NOMO-1 treated with dmso at 0.1 percent for 144 hours (cell line): ENCODE results near the gene POU2AF1.

Experiments used
- DNase-seq: peaks from one replicate; lab custom pipeline; 2025; ENCODE audit not compliant: unreplicated experiment; lab: John Stamatoyannopoulos, UW

Gene POU2AF1

DNA sequence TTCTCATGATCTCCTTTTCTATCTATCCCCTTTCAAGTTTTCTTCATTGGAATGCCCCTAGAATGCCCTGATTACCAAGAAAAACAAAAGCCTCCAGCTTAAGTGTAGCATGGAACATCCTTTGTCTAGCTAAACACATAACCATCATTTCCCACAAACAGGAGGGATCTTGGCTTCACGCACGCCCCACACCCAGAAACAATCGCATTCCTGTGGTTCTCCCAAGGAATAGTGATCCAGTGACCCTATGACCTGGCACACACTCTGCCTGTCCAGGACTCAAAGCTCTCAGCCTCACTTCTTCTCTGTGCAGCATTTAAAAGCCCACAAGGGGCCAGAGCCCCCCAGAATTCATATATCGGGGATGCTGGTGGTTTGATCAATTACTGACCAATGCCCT lies 9.3 kb upstream of the POU2AF1 start:
- no peak for DNase-seq

DNA sequence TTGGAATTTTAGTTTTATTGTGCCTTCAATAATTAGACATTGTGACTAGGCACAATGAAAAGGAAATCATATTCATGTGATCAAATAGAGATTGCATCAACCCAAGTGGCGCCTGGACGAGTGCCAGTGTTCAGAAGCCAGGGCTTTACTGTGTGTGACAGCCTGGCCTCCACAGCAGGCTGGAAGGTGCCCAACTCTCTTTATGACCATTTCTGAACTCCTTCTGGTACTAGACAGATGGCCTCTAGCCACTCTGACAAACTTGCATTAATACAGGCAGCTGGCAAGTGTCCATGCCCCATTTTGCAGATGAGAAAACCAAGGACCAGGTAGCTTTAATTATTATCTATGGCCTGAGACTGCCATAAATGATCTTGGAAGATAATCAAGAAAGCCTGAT lies 8.3 kb upstream of the POU2AF1 start:
- DNase-seq: no peak

DNA sequence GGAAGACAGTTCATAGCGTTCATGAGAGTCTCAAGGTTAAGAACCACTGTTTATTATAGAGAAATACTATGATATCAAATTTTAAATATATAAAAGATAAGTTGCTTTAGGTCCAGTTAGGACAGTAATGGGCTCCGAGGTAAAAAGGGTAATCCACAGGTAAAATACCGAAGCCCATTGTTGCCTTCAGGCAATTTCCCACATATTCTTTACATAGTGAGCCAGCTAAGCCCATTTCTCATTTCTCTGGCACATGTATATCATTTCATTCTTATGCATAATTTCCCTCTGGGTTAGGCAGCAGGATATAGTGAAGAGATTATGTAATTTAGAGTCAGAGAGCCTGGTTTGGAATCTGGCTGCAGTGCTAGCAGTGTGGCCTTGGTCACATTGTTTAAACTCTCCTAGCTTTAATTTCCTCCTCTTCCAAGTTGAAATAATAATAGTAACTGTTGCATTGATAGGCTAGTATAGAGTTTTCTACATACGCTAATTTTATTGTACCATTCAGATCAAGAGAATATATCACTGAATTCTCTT lies 7.6 kb upstream of the POU2AF1 start:
- DNase-seq: no peak

DNA sequence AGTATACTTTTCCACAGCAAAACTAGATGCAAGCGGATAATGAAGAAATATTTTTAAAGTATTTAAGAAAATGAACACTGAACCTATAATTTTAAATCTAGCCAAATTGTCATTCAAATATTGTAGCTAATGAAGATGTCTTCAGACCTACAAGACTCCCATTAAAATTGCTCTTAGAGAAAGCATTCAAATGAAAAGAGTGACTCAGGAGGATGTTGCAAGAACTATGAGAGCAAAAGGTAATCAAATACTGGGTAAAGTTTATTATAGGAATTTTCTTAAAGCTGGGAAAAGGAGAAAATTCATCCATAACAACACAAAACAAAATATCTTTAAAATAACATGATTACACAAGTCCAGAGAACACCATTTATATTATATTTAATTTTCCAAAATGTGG lies 5.4 kb upstream of the POU2AF1 start:
- DNase-seq: no peak

DNA sequence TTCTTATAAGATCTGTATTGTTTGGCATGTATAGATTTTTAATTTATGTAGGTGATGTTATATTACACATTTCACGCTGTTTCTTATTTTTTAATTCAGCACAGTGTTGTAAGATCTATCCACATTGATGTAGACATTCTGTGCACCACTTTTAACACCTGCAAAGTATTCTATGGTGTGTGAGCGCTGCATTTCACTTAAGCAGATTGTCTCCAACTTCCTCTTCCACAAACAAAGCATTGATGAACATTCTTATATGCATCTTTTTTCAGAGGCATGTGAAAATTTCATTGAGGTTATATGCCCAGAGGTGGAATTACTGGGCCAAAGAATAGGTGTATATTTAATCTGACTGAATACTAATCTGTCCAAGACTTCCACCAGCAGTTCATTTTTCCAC lies 3.4 kb upstream of the POU2AF1 start:
- no peak for DNase-seq

DNA sequence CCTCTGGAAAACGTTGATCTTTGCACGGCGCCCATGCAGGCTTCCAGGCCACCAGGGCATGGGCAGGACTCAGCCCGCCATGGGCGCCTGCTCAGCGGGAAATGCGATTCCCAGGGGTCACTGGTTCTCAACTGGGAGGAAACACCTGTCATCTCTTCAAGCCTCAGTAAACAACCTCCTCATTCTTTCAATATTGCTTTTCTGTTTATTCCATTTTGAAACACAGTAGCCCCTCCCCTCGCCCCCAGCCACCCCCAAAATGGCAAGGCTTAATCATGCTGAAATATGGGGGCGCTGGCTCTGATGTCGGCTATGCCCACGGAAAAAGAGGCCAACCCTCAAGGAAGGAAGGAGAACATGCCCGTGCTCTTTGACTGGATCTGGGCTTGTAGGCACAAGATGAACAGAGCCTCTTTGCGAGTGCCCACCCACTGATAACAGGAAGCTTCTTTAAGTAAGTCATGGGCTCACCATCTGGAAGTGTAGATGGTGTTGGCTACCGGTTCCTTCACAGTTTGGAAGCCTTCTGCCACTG lies 594 bp upstream of the POU2AF1 start:
- no peak for DNase-seq

DNA sequence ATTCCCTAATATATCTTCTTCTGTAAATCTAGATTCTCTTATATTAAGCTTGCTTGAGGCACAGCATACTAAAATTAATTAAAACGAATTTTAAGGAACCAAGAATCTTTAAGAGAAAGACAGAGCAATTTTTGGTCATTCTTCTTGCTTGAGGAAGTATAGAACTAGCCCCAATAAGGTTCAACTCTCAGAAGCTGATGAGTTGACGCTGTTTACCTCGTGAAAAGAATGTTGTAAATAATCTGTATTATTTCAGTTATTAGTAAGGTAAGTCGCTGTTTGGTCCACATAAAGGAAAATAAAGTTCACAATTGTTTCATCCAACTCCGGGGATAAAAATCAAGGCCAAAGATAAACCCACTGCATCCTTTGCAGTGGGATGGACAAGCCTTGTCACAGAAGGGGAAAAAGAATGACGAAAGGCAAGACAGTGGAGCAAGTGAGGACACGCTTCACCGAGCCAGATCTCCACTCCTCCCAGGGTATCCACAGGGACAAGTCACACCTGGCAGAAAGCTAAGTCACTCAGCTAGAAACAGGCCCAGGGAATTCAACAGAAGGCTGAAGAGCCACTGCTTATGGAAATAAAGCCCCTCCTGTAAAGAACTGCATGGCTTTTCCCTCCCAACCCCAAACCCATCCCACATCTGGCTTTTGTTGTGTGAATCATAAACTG lies 752 bp downstream of the POU2AF1 start:
- DNase-seq: no peak

DNA sequence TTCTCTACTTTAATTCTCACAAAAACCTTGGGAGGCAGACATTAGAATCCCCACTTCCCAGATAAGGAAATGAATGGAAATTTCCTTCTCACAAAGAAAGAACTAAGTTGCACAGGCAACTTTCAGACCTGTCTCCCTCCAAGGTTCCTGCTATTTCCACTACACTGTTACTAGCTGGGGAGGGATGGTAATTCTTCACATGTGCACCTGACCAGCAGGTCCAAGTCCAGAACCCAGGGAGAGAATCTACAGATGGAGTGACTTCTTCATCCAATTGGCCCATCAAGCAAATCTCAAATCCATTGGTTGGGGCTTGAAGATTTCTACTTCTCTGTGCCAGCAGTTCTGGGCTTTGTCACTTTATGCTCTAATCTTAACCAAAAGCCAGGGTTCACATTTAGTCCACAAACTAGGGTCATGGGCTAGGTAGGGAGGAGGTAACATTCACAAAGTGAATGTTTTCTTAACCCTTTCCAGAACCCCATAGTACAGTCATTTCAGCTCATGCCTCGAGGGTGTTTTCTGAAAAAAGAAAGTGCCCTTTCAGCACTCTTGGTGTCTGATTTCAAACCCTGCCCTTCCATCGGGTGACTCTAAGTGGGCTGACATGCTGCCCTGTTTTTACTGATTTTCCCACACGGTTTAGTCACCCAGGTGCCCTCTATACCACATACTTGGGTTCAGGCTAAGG lies 2.7 kb downstream of the POU2AF1 start:
- no peak for DNase-seq

DNA sequence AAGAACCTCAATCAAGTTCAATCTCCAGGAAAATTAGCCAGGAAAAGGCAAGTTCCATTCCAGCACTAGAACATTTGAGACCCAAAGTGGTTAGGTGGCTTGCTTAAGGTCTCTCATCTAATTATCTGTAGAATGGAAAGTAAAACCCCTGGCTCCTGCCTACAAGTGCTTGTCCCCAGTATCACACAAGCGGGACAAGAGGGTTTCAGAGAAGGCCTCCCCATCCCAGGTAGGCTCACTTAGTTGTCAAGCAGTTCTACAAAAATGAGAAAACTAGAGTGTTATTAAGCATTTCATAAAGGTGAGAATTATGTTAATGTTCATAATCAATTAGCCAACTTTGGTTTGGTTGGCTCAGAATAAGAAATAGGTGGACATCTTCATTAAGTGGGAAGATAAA lies 5.5 kb downstream of the POU2AF1 start:
- no peak for DNase-seq

DNA sequence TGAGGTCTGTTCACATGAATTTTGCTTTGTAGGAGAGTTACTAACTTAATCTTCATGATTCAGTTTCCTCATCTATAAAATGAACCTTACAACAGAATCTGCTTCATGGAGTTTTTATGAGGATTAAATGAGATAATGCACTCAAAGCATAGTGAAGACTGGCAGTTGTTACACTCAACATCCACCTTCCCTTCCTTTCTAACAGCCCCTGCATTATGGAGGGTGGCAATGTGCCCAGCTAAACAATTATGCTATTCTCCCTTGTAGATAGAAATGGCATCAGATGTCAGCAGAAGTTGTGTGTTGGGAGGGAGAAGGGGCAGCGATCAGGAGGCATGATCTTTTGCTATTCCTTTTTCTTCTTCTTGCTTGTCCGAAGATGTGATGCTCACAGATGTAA lies 6.5 kb downstream of the POU2AF1 start:
- no peak for DNase-seq

DNA sequence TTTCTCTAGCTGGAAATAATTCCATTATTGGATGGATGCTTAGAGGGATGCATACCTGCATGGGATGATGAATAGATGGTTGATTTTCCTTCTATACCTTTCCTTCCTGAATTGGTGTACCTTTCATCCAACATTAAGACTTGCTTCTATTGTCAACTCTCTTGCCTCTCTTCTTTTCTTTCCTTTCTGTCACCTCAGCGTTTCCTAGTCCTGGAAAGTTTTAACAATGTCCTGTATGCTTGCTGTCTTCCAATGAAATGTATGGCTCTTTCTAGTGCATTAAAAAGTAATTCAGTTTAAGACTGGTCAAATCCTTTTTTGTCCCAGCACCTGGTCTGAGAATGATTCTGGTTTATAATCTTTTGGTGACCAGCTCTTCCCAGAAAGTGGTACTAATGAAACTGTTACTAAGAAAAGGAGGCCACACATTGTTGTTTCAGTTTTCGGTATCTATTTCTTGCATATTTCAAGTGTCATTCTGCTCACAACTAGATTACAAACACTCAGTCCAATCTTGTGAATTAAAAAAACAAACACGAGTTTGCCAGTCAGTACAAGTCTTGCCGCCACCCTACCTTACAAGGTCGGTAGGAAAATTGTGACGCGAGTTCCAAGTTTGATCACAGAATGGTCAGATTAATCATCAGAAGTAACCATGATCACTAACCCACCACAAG lies 8.0 kb downstream of the POU2AF1 start:
- DNase-seq: no peak

DNA sequence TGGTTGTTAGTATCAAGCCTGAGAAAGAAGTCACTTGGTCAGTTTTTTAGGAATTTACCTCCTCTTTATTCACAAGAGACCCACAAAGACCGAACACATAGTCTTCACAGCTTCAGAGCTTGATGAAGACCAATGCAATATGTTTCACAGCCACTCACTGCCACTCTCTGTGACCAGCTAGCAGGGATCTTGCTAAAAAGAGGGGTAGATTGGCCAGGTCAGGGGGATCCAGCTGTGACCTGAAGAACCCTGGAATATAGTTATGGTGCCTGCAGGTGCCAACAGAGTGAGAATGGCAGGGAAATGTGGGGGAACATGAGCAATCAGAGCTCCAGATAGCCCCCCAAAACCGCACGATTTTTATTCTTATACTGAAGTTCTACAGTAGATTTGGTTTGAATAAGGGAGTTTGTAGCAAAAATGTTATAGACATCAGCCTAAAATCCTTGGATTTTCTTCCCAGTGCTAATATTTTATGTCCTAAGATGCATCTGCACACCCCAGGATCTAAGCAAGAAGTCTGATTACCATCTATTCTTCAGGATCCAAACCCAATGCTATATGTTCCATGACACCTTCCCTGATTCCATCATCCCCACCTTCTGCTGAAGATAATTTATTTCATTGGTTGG lies 8.7 kb downstream of the POU2AF1 start:
- no peak for DNase-seq

DNA sequence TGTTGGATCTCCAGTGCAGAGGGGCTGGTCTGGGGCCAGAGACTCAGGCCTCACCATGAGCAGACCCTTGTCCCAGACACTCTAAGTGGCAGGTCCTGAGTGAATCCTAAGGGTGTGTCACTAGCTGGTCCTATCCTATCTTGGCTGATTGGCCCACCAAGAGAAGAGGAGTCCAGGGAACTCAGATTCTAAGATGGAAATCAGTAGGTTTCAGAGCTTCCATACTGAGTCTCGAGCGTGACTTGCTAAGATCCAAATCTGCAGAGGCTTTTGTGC lies 10.9 kb downstream of the POU2AF1 start:
- DNase-seq: no peak

DNA sequence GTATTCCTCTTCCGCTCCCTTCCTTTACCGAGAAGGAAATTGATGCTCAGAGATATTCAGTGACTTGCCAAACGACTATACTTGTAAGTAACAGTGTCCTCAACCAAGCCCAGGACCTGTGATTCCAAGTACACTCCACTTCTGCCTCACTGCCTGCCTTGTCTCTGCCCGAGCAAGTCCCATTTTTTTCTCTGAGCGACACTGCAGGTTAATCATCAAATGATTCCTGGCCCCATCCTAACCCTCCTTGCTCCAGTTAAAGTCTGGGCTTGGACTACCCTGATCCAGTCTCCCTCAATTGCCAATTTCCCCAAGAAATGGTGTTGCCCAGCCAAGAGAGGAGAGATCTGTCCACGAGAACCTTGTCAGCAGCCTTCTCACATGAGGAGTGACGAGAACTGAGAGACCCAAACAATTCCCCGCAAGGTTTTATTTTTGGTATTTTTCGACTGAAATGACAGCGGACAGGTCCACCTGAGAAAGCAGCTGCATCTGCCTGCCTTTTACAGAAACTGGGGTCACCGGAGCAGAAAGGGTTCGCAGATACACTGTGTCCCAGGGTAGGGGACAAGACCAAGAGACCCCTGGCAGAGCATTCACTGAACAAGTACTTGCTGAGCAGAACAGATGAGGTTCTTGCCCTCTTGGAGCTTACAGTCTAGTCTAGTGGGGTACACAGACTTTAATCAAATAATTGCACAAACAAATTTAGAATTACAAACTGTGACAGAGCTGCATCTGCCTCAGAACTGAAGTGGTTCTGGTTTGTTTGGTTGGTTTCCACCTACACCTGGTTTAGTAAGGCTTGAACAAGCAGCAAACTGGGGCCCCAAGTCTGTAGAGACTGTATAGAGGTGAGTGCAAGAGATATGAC lies 11.4 kb downstream of the POU2AF1 start:
- no peak for DNase-seq

DNA sequence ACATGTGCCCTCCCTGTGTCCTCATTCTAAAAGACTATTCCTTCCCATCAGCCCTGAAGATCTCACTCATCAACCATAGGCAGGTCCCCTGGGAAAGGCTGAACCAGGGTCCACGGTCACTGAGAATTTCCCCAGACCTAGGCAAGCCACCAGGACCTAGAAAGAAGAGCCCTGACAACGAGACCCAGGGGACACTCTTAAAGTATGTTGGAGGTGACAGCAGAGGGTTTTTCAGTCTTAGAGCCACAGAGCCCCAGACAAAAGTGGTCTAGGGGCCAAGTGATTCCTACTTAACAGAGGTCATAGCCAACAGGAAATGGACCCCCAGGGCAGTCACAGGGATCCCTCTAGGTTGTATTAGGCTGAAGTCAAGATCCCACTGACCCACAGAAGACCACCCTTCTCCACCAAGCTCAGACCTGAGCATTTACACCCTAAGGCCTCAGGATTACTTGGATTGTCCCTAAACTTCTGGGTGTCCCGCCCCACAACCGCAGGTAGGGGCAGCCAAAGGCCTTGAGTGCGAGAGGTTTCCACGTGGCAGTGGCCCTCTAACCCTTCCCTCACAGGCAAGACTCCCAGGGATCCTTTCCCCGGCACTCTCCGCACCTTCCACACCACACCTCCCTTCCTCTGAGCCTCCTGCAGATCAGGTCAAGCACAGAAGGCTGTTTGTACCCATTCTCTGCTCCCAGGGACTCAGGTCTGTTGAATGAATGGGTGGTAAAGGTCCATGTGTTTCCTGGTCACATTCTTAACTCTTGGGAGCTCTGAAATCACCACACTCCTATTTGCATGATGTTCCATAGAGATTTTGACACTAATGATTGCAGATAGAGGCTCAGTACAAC lies 12.3 kb downstream of the POU2AF1 start:
- no peak for DNase-seq

DNA sequence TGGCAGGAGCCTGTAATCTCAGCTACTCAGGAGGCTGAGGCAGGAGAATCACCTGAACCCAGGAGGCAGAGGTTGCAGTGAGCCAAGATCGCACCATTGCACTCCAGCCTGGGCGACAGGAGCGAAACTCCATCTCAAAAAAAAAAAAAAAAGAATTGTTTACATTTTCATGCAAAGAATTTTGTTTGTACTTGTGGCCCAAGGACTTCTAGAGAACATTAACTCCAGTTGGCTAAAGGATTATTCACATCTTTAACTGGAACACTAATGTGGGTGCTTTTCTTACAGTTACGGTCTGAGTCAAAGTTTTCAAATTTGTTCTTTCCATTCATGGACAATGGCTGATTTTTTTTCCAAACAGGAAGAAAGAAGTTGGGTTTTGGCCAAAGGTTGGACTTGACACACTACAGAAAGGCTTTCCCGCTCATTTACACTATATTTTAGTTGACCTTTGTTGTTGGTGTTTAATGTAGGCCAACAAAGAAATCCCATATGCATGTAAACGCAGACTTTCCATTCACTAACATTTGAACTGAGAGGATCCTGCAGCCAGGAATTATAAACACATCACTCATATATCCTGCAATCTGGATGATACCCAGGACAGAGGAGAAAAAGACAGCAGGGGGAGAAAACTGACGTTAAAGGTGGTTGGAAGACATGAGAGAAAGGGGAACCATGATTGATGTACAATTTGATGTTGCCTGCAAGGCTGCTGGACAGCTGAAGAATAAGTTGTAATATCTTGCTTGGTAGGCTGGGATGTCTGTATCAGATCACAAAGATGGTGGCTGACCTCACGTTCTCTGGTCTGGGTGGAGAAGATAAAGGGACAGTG lies 13.1 kb downstream of the POU2AF1 start:
- DNase-seq: no peak

DNA sequence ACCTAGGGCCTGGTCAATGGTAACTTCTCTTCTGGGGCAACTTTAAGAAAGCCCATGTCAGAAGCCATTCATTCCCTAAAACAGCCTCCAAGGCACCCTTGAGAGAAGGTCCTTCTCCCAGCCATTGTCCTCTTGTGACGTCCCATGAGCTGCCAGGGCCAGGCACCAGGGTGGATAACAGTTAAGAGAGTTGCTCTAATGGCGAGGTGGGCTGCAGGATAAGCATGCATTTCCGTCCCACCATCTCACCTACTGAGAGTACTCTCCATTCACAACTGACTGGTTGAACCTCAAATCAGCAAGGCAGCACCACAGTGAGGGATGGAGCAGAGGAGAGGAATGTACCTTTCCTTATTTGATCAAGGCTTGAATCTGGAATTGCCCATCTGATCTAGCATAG lies 14.6 kb downstream of the POU2AF1 start:
- DNase-seq: no peak

DNA sequence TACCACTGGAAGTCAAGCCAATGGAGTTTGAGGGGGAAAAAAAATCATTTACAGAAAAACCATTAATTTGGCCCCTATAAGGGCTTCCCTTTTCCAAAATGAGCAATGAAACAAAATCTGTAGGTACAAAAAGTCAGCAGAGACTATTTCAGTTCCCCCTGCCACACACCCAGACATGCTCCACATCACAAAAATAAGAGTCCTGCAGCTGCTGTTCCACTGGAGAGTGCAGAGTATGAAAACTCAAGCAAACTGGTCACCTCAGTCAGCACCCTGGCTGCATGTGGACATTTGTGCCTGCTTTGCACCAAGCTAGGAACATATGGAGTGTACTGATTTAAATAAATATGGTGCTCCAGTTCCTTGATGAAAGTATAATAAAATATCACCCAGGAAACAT lies 15.1 kb downstream of the POU2AF1 start:
- DNase-seq: no peak

DNA sequence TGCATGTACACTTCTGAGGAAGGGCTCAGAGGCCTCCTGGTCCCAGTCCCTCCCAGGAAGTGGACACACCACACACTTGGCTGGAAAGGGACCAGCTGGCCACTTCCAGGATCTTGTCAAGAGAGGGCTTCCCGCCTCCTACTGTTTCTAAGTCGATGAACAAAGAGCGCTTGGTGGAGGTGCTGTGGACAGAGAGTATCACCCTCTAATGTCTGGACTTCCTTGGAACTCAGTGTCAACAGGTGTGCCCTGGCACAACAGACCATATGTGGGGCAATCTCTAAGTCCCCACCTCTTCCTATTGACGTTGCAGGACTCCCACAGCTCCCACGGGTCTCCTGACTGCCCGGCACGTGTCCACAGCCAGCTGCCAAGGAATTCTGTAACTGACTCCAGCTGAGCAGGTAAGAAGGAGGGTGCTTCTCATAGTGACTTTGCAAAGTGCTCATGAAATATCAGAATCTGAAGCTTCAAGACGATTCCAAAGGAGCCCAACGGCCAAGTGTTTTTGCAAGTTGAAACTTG lies 16.1 kb downstream of the POU2AF1 start:
- no peak for DNase-seq
